Sigmoid colon (tissue), 7 donors: ENCODE data around the gene PHF8. TPM values are rescaled to one million over a fixed set of nuclear protein-coding genes. Genes with fewer than 3 reads are reported as not detected.

Experiments used
- DNase-seq: peaks from one replicate; pipeline ENCODE4 v3.0.0-alpha.2; 2019
- H3K27ac ChIP-seq, 4 donors: fragments of 200-600 bp; sonication (generic); one replicate each; pipeline ENCODE4 v1.5.1; 2016 to 2019; ENCODE audit warnings: mild to moderate bottlenecking in 1 of 4
- H3K27me3 ChIP-seq, 3 donors: fragments of 200-600 bp; sonication (generic); one replicate each; pipeline ENCODE4 v1.5.1; 2019; ENCODE audit warnings: mild to moderate bottlenecking in 1 of 3
- H3K36me3 ChIP-seq, 4 donors: fragments of 200-600 bp; sonication (generic); one replicate each; pipeline ENCODE4 v1.5.1; 2016 to 2019
- H3K4me1 ChIP-seq, 4 donors: fragments of 200-600 bp; sonication (generic); one replicate each; pipeline ENCODE4 v1.5.1; 2017 to 2019
- H3K4me3 ChIP-seq, 4 donors: fragments of 200-600 bp; sonication (generic); one replicate each; pipeline ENCODE4 v1.5.1; 2017 to 2019; ENCODE audit warnings: mild to moderate bottlenecking in 2 of 4, moderate library complexity in 1 of 4
- H3K9me3 ChIP-seq, 4 donors: fragments of 200-600 bp in 3 of 4; sonication (generic) in 3 of 4; one replicate each; pipeline versions ENCODE4 v1.5.1 to v1.6.1; 2013 to 2019
- CTCF ChIP-seq, 4 experiments: fragments of 450-650 bp in 3 of 4; fragments of 200-600 bp in 1 of 4; IDR thresholded peaks; one replicate each; pipeline ENCODE4 v1.5.1; 2016 to 2019; ENCODE audit warnings: antibody characterized with exemption in 4 of 4, mild to moderate bottlenecking in 3 of 4, moderate library complexity in 2 of 4
- EP300 ChIP-seq, 4 donors: sonication (generic); formaldehyde crosslinking; IDR thresholded peaks; one replicate each; pipeline ENCODE4 v1.6.1; 2017; ENCODE audit warnings: antibody characterized with exemption in 4 of 4
- POLR2A ChIP-seq, 2 donors: fragments of 450-650 bp; IDR thresholded peaks; one replicate each; pipeline ENCODE4 v1.6.1; 2016; ENCODE audit warnings: antibody characterized with exemption in 2 of 2, mild to moderate bottlenecking in 2 of 2, moderate library complexity in 2 of 2
- POLR2AphosphoS5 ChIP-seq, 4 donors: sonication (generic); formaldehyde crosslinking; IDR thresholded peaks; one replicate each; pipeline ENCODE4 v1.6.1; 2017; ENCODE audit warnings: antibody characterized with exemption in 4 of 4
- WGBS, 2 donors: extraction: QIAGEN DNeasy Blood & Tissue Kit; methylation state at CpG; one replicate each; pipeline ENCODE4 v1.1.7; 2013; 5-methylcytosine and 5-hydroxymethylcytosine counted together
- intact Hi-C: fragments of 100-400 bp; cut with DNase I; formaldehyde crosslinking; loops from one replicate; pipeline ENCODE4 v1.15.1; 2023
- polyA plus RNA-seq, 3 donors: library from polyadenylated mRNA; stranded (reverse); fragments of 200-250 nt; gene quantifications; one replicate each; pipeline ENCODE4 v1.2.3, GENCODE V29; 2013
- total RNA-seq, 4 donors: library from RNA; depleted of rRNA; stranded (reverse); fragments of >200 nt; gene quantifications; one replicate each; pipeline ENCODE4 v1.1.0, GENCODE V29; 2016
- donor health status: healthy with polysubstance abuse.
- donor health status: Bipolar disorder and iron deficiency.
- donor health status: healthy.

PHF8 gene
- total and polyA plus RNA-seq, 7 donors, result 4.4 to 44.9 (median 15.3) TPM

- Histone ChIP-seq H3K27ac (no peak overlapping the region), H3K4me3 (no peak overlapping the region), H3K4me1 (no peaks in the 10 kb centered on the region), H3K9me3 (no peaks in the 10 kb centered on the region), H3K36me3 (peaks cover 0 to 9% (median 0%) of the 10 kb centered on the region in 4 donors), H3K27me3 (no peaks in the 10 kb centered on the region)
- no peak for TF ChIP-seq EP300 (IDR thresholded peaks at IDR 0.05)
- no peak for TF ChIP-seq POLR2AphosphoS5 (IDR thresholded peaks at IDR 0.05)
- no peak for TF ChIP-seq CTCF (IDR thresholded peaks at IDR 0.05)
- TF ChIP-seq POLR2A (IDR thresholded peaks at IDR 0.05), result no peak
- 71 to 81% methylated on average over 2 of the region's 2 CpGs for WGBS, 2 donors
- intact Hi-C loops, result no loop called here
- no peak for DNase-seq
These were observed 44.9 kb upstream of the PHF8 start for GRCh38 chrX:54089191-54089590.

- H3K27ac ChIP-seq, result no peak overlapping the region
- 85 to 89% methylated on average over 4 of the region's 4 CpGs for WGBS, 2 donors
- no peak for DNase-seq
- TF ChIP-seq EP300 (IDR thresholded peaks at IDR 0.05) (no peak), POLR2A (IDR thresholded peaks at IDR 0.05) (no peak), CTCF (IDR thresholded peaks at IDR 0.05) (no peak), POLR2AphosphoS5 (IDR thresholded peaks at IDR 0.05) (no peak)
- H3K27me3 ChIP-seq, result no peaks in the 10 kb centered on the region
- H3K9me3 ChIP-seq, result no peaks in the 10 kb centered on the region
- intact Hi-C loops, result no loop called here
- H3K36me3 ChIP-seq, result peaks cover 0 to 9% (median 0%) of the 10 kb centered on the region in 4 donors
- no peak overlapping the region for H3K4me3 ChIP-seq
- no peaks in the 10 kb centered on the region for H3K4me1 ChIP-seq
These were observed 43.4 kb upstream of the PHF8 start for GRCh38 chrX:54087661-54088060.

- Histone ChIP-seq H3K4me3 (no peak overlapping the region), H3K27me3 (no peaks in the 10 kb centered on the region), H3K27ac (no peak overlapping the region), H3K36me3 (peaks cover 0 to 16% (median 0%) of the 10 kb centered on the region in 4 donors), H3K9me3 (no peaks in the 10 kb centered on the region), H3K4me1 (no peaks in the 10 kb centered on the region)
- no peak for TF ChIP-seq CTCF (IDR thresholded peaks at IDR 0.05)
- TF ChIP-seq POLR2A (IDR thresholded peaks at IDR 0.05), result no peak
- no peak for TF ChIP-seq POLR2AphosphoS5 (IDR thresholded peaks at IDR 0.05)
- 91 to 94% methylated on average over 6 of the region's 6 CpGs for WGBS, 2 donors
- DNase-seq, result no peak
- intact Hi-C loops, result no loop called here
These were observed 41.4 kb upstream of the PHF8 start for GRCh38 chrX:54085666-54086065.

- peaks cover 0 to 22% (median 0%) of the 10 kb centered on the region in 4 donors for H3K36me3 ChIP-seq
- no peak overlapping the region for H3K27ac ChIP-seq
- WGBS, 2 donors, result 91 to 96% methylated on average over 2 of the region's 2 CpGs
- no peak for DNase-seq
- H3K9me3 ChIP-seq, result no peaks in the 10 kb centered on the region
- no peak overlapping the region for H3K4me3 ChIP-seq
- no peaks in the 10 kb centered on the region for H3K4me1 ChIP-seq
- intact Hi-C loops, result no loop called here
- no peaks in the 10 kb centered on the region for H3K27me3 ChIP-seq
- TF ChIP-seq POLR2A (IDR thresholded peaks at IDR 0.05) (no peak), POLR2AphosphoS5 (IDR thresholded peaks at IDR 0.05) (no peak), EP300 (IDR thresholded peaks at IDR 0.05) (no peak), CTCF (IDR thresholded peaks at IDR 0.05) (no peak)
These were observed 32.6 kb upstream of the PHF8 start for GRCh38 chrX:54076903-54077302.

- no peak for DNase-seq
- intact Hi-C loops, result no loop called here
- Histone ChIP-seq H3K4me3 (no peak overlapping the region), H3K36me3 (peaks cover 0 to 10% (median 0%) of the 10 kb centered on the region in 4 donors), H3K27ac (no peak overlapping the region), H3K27me3 (no peaks in the 10 kb centered on the region), H3K9me3 (no peaks in the 10 kb centered on the region), H3K4me1 (no peaks in the 10 kb centered on the region)
- WGBS, 2 donors, result 97 to 98% methylated on average over 6 of the region's 6 CpGs
- no peak for TF ChIP-seq EP300 (IDR thresholded peaks at IDR 0.05)
- TF ChIP-seq CTCF (IDR thresholded peaks at IDR 0.05), result no peak
- no peak for TF ChIP-seq POLR2A (IDR thresholded peaks at IDR 0.05)
- TF ChIP-seq POLR2AphosphoS5 (IDR thresholded peaks at IDR 0.05), result no peak
These were observed 30.6 kb upstream of the PHF8 start for GRCh38 chrX:54074826-54075225.
